Left colon (tissue), 2 donors: ENCODE results near the gene REG1B. TPM values are rescaled to one million over a fixed set of nuclear protein-coding genes. Genes with fewer than 3 reads are reported as not detected.
A peak's percentile ranks its signal among the peaks of the same experiment; 100 is the strongest.
"Not testable (repeated sequence)": the region's sequence is repeated elsewhere in the genome, so short reads cannot be mapped to it uniquely, and the experiment has no call there.

Experiments used
- ATAC-seq: fragments of 200-7000 bp; cut with Tn5 transposase; one replicate; pipeline ENCODE4 v1.9.1; 2020; ENCODE audit warnings: mild to moderate bottlenecking, moderate library complexity
- DNase-seq, 2 donors: peaks; one replicate each; pipeline ENCODE4 v3.0.0-alpha.2; 2020
- intact Hi-C, 2 donors: fragments of 100-400 bp; cut with DNase I in 1 of 2; cut with micrococcal nuclease in 1 of 2; formaldehyde crosslinking; loops; one replicate each; pipeline versions ENCODE4 v1.11.2 to v1.14.0; 2022; cut with DNase I, micrococcal nuclease
- total RNA-seq, 2 donors: library from RNA; stranded (reverse); fragmentation: NEBNext Ultra II Directional; extraction: Animal tissue kit (Norgen Biotek cat#: 25700); gene quantifications; one replicate each; pipeline ENCODE4 v1.2.1, GENCODE V29; 2021
- donor health status: DM: no; HTN: no; CAD: no.
- donor health status: DM: yes; HTN: yes; CAD: no.

Gene REG1B
- total RNA-seq, 2 donors from 2014 or later: 4.6 TPM; not detected in 1

DNA sequence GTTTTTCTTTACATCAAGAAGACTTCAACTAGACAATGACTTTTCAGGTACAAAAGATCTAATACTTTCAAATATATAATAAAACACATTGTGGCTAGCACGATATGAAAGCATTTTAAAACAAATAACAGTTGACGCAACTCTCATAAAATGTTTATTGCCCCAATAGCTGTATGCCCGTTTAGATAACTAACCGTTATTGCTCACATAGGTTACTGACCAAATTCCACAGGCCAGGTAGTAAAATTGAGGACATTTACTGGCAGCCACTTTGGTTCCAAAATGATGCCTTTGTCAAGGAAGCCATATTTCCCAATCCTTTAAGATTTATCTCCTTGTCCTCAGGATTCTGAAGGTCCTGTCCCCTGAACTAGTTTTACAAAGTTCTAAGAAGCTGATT, 2.9 kb upstream of the REG1B start:
- DNase-seq (no peak), ATAC-seq (peak; percentile 92)
- intact Hi-C loops: no loop called here

GRCh38 chr2:79086255-79086654, 1.5 kb downstream of the REG1B start:
- ATAC-seq (no peak), DNase-seq (no peak)
- intact Hi-C loops: no loop called here

DNA sequence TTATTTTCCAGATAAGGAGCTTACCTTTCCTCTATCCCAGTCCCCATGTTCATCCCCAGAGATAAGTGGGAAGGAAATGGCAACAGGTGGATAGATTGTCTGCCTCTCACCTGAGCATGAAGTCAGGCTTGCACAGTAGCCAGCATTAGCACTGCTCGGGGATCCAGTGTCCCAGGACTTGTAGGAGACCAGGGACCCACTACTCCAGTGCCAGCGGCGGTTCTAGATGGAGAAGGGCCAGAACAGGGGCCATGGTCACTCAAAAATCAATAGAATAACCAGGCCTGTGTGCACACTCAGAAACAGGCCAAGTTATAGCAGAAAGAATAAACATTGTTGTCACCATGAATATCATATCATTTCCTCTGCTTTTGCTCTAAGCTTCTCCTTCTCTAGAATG, 2.4 kb downstream of the REG1B start:
- ATAC-seq: no peak

DNA sequence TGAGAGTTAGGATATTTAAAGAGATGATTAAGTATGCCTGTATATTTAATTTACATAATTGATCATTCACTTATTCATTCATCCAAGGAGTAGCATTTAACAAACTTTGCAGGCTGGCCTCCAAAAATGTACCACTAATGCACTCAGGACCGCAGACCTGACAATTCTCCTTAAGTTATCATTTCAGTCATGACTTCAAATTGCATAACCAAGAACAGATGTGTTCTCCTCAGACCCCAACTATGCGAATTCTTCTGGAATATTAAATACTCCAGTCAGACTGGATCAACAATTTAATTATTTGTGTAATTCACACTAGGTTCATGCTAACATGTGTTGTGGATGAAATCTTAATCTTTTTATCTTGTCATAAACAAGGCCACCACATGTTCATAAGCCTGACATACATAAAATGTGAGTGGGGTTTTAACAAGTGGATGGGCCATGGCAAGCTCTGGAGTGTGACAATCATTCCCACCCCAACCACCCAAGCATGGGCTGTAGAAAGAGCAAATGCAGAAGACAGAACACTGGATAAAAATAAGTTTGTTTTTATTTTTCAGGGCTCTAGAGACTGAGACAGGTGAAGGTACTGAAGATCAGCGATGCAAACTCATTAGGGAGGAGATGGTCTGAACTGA, 3.2 kb downstream of the REG1B start:
- intact Hi-C loops: no loop called here
- ATAC-seq: no peak
- no peak for DNase-seq

More for the DNA sequence above, 2.4 kb downstream of the REG1B start:
- DNase-seq: no peak
- intact Hi-C loops: no loop called here

- intact Hi-C loops: no loop called here
- no peak for DNase-seq
- ATAC-seq: no peak
These were observed 4.1 kb downstream of the REG1B start for GRCh38 chr2:79083597-79084251.

- intact Hi-C loops: no loop called here
- no peak for ATAC-seq
- DNase-seq: no peak
These were observed 4.8 kb downstream of the REG1B start for GRCh38 chr2:79082987-79083386.

GRCh38 chr2:79071078-79071477, 16.7 kb downstream of the REG1B start:
- intact Hi-C loops: no loop called here
- no peak for ATAC-seq

GRCh38 chr2:79065201-79065600, 22.6 kb downstream of the REG1B start:
- no peak for ATAC-seq
- intact Hi-C loops: no loop called here
- DNase-seq: no peak

More at GRCh38 chr2:79071078-79071477, 16.7 kb downstream of the REG1B start:
- DNase-seq: no peak

DNA sequence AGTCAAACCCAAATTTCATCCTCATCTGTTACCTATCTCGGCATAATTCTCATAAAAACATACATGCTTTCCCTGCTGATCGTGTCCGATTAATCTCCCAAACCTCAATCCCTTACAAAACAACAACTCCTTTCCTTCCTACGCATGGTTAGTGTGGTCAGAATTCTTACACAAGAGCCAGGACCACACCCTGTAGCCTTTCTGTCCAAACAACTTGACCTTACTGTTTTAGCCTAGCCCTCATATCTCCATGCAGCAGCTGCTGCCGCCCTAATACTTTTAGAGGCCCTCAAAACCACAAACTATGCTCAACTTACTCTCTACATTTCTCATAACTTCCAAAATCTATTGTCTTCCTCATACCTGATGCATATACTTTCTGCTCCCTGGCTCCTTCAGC, 33.0 kb downstream of the REG1B start:
- DNase-seq, intact Hi-C loops, ATAC-seq: not testable (repeated sequence)

- intact Hi-C loops, DNase-seq, ATAC-seq: not testable (repeated sequence)
These were observed 34.3 kb downstream of the REG1B start for GRCh38 chr2:79053486-79053885.

GRCh38 chr2:79041032-79041448, 46.8 kb downstream of the REG1B start:
- DNase-seq (no peak), ATAC-seq (peak; percentile 56)
- intact Hi-C loops: no loop called here

DNA sequence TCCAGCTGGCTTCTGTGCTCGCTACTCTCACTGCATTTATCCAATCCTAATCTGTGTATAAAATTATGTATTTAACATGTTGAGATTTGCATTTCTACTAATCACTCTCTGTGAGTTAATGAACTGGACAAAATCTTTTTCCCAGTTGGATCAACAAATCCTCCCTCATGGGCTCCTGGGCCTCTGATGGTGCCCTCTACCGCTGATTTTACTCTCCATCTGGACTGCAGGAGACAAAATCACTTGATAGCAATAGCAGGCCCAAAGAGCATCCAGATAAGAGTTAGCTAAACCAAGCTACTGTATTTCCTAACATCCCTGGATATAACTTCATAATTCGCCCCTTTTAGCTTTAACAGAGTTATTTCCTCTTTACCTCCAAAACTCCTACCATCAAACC, 47.8 kb downstream of the REG1B start:
- intact Hi-C loops: no loop called here
- DNase-seq (no peak), ATAC-seq (no peak)

Other genes with a start within 250 kb of the REG1B start
- not detected for gene REG3G, start 62.3 kb downstream of the REG1B start, total RNA-seq
- gene REG1A, start 32.5 kb upstream of the REG1B start, total RNA-seq: 1 to 10 TPM in 1 of 2 donors, not detected in 1; 7.9 TPM
- gene REG3A, start 71.8 kb upstream of the REG1B start, total RNA-seq: 1 to 10 TPM in 1 of 2 donors, not detected in 1; 3.7 TPM